GM12874 (cell line): ENCODE results near the gene TMEM164.

ENCODE experiments used
- TF ChIP-seq, protein P1 (sequence below): IDR thresholded peaks from 2 replicates; pipeline ENCODE4 v1.5.1; 2011; ENCODE audit warnings: low read depth, mild to moderate bottlenecking, control low read depth, low read length, moderate library complexity; ENCODE audit not compliant: insufficient read depth

TMEM164 gene

DNA sequence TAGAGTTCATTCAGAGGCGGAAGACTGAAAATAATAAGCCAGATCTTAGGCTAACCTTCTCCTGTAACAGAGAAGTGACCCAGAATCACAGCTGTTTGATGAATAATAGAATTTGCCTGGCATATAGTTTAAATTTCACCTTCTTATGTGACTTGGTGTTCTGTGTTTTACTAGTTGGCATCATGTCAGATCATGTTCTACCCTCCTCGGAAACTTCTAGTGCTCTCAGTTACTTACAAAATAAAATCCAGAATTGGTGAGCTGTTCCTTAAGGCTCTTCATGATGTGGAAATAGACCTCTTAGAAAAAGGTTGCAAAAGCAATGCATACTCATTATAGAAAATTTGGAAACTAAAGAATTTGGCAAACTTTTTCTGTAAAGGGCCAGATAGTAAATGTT, 31.1 kb downstream of the TMEM164 start:
- TF ChIP-seq, protein P1, sequence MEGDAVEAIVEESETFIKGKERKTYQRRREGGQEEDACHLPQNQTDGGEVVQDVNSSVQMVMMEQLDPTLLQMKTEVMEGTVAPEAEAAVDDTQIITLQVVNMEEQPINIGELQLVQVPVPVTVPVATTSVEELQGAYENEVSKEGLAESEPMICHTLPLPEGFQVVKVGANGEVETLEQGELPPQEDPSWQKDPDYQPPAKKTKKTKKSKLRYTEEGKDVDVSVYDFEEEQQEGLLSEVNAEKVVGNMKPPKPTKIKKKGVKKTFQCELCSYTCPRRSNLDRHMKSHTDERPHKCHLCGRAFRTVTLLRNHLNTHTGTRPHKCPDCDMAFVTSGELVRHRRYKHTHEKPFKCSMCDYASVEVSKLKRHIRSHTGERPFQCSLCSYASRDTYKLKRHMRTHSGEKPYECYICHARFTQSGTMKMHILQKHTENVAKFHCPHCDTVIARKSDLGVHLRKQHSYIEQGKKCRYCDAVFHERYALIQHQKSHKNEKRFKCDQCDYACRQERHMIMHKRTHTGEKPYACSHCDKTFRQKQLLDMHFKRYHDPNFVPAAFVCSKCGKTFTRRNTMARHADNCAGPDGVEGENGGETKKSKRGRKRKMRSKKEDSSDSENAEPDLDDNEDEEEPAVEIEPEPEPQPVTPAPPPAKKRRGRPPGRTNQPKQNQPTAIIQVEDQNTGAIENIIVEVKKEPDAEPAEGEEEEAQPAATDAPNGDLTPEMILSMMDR, result no peak

DNA sequence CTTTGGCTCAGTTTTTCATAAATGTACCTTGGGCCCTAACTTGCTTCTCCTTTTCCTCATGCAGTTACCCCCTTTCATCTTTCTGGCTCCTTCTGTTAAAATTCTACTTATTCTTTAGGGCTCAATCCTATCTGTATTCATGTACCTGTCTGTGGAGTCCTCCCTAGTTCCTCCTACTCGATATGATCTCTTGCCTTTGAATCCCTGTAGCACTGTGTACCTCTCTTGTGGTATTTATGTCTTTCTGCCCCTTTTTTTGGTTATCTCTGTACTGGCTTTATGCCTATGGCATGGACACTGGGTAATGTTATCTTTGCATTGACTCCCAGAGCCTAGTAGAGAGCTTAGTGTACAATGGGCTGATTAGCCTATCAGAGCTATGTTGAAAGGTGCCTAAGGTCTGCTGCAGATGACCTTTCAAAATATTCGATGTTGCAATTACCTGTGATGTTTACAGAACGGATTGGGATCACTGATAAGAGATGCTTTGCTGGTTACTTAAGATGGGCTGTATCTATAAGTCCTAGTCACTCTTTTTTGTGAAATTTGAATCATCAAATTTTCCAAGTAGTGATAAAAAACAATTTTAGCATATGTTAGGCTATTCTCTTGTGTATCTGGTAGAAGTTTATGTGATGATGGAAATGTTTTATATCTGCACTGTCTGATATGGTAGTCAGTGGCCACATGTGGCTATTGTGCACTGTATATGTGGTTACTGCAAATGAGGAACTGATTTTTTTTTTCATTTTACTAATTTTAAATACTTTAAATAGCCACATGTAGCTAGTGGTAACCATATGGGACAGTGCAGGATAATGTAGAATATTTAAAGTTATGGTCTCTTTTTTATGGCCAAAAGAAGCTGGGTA, 33.5 kb downstream of the TMEM164 start:
- TF ChIP-seq, protein P1, result no peak

DNA sequence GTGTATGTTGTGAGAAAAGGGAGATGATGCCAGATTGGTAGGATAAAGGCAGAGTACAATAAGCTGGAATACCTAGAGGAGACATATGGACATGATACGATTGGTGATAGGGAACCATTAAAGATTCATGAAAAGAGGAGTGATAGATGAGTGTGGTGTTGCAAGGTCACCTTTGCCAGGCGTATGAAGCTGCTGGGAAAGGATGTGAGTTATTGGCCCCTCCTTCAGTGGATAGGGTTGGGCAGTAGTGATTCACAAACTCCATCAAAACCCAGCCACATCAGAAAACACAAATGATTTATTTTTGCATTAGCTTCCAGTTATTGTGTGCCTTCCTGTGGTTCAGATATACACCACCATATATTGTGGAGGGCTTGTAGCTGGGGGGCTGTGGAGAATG, 34.3 kb downstream of the TMEM164 start:
- TF ChIP-seq, protein P1, result no peak

- TF ChIP-seq, protein P1, result no peak
These were observed 36.0 kb downstream of the TMEM164 start for GRCh38 chrX:110038900-110039299.

GRCh38 chrX:110041980-110042379, 39.1 kb downstream of the TMEM164 start:
- TF ChIP-seq, protein P1, result no peak

DNA sequence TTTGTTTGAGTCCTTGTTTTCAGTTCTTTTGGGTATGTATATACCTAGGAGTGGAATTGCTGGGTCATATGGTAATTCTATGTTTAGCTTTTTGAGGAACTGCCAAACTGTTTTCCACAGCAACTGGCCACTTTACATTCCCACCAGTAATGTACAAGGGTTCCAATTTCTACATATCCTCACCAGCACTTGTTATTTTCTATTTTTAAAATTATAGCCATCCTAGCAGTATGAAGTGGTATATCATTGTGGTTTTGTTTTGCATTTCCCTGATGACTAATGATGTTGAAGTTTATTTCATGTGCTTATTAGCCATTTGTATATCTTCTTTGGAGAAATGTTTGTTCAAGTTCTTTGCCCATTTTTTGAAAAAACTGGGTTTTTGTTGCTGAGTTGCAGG, 39.6 kb downstream of the TMEM164 start:
- TF ChIP-seq, protein P1, result no peak

- TF ChIP-seq, protein P1, result no peak
These were observed 40.6 kb downstream of the TMEM164 start for GRCh38 chrX:110043506-110043905.
